LNCAP (cell line): ENCODE measurements around the gene PDE4D.

Experiments
- TF ChIP-seq, protein P1 (sequence below): fragments of 450-650 bp; IDR thresholded peaks from 2 replicates; pipeline ENCODE4 v1.5.1; 2017; ENCODE audit warnings: mild to moderate bottlenecking

The PDE4D gene

GRCh38 chr5:59604111-59604510 is 289.4 kb downstream of the PDE4D start:
- TF ChIP-seq, protein P1, sequence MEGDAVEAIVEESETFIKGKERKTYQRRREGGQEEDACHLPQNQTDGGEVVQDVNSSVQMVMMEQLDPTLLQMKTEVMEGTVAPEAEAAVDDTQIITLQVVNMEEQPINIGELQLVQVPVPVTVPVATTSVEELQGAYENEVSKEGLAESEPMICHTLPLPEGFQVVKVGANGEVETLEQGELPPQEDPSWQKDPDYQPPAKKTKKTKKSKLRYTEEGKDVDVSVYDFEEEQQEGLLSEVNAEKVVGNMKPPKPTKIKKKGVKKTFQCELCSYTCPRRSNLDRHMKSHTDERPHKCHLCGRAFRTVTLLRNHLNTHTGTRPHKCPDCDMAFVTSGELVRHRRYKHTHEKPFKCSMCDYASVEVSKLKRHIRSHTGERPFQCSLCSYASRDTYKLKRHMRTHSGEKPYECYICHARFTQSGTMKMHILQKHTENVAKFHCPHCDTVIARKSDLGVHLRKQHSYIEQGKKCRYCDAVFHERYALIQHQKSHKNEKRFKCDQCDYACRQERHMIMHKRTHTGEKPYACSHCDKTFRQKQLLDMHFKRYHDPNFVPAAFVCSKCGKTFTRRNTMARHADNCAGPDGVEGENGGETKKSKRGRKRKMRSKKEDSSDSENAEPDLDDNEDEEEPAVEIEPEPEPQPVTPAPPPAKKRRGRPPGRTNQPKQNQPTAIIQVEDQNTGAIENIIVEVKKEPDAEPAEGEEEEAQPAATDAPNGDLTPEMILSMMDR = no peak

GRCh38 chr5:59600998-59601397 is 292.5 kb downstream of the PDE4D start:
- TF ChIP-seq, protein P1 = no peak

GRCh38 chr5:59600153-59600552 is 293.4 kb downstream of the PDE4D start:
- TF ChIP-seq, protein P1 = no peak

- TF ChIP-seq, protein P1 = no peak
These were observed 293.8 kb downstream of the PDE4D start for GRCh38 chr5:59599729-59600128.

DNA sequence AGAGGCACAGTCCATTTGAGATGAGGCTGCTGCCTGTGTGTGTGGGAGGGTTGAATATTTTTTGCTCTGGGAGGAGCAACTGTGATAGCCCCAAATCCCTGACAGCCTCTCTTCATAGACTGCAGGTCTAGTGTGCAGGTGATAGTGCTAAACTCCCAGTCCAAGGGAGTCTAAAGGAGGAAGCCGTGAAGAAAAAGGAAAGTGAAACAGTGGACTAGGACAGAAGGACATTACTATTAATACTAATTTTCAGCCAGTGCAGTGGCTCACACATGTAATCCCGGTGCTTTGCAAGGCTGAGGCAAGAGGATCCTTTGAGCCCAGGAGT is 295.0 kb downstream of the PDE4D start:
- TF ChIP-seq, protein P1 = no peak

DNA sequence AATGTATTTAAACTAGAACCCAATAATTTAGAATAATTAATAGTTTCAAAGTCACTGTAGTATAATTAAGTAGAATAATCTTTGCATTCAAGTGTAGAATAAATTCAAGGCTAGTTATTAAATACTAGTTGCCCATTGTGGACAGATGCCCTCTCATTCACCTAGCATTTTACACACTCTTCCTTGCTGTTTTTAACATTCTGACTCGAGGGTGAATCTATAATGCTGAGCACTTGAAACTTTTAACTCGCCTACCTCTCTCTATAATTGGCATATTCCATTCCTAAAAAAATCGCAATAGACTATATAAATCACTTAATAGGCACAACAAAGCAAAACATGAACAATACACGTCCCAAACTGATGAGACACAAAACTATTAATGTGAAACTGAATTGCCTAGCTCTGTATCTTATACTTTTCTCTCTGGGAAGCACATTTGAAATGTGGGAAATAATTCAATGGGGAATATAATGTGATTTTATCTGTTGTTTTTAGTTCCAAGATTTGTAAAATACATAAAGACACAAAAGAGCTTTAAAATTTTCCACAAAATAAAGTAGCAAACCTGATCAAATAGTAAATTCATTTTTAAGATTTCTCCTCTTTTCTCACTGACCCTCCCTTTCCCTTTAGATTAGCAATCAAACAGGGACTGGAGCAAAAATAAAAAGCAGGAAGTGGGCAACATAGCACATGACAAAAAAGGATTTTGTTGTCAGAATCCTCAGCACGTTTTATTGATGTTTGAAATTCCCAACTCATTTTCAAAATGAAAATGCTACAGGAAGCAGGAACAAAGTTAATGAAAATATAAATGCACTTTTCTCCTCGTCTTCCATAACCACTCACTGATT is 295.6 kb downstream of the PDE4D start:
- TF ChIP-seq, protein P1 = no peak

DNA sequence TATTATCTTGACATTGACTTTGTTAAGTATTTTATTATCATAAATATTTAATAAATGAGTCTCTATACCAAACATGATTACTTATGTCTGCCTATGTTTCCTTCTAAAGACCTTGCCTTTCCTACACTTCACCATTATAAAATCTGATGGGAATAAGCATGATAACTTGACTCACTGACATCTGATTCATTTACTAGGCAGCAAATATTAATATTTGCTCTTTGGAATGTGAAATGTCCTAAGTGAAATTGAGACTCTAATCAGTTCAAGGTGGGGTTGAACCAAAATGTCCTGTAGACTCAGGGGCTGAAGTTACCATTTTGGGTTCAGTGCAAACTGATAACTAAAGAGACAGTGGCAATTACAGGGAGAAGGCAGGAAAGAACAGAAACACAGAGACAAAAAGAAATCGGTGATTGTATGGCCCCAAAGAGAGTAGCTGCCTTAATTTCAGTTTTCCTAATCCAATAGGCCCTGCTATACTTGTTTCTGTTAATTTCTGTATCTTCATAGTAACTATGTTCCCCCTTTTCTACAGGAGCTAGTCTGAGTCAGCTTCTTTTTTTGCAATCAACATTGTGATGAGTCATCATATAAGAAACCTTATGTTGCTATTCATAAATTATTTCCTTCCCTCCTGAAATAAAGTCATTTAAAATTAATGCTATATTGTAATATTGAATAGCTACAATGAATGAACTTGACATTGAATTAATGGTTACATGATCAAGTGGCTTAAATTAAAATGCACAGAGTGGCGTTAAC is 296.8 kb downstream of the PDE4D start:
- TF ChIP-seq, protein P1 = no peak
